Fibroblast of lung (primary cell): ENCODE results near the gene TRAPPC14. TPM values are rescaled to one million over a fixed set of nuclear protein-coding genes. Genes with fewer than 3 reads are reported as not detected.

Experiments
- DNase-seq, 2 donors: peaks; one replicate each; pipeline versions ENCODE4 v3.0.0 to v3.0.0-alpha.2; 2010; ENCODE audit warnings: low read depth in 2 of 2
- H2AFZ ChIP-seq: 2 replicates; pipeline ENCODE4 v1.5.1; 2012; ENCODE audit warnings: low read length, control low read depth, inconsistent platforms
- H3K27ac ChIP-seq: 2 replicates; pipeline ENCODE4 v1.5.1; 2011; ENCODE audit warnings: low read length, control low read depth; ENCODE audit not compliant: insufficient read depth
- H3K27me3 ChIP-seq: 2 replicates; pipeline ENCODE4 v1.5.1; 2011; ENCODE audit warnings: mild to moderate bottlenecking, low read length; ENCODE audit not compliant: control insufficient read depth, insufficient read depth
- H3K36me3 ChIP-seq: 2 replicates; pipeline ENCODE4 v1.5.1; 2011; ENCODE audit warnings: low read length; ENCODE audit not compliant: control insufficient read depth, insufficient read depth
- H3K4me1 ChIP-seq: 2 replicates; pipeline ENCODE4 v1.5.1; 2011; ENCODE audit warnings: low read length; ENCODE audit not compliant: control insufficient read depth, insufficient read depth; ENCODE audit errors: extremely low read depth
- H3K4me2 ChIP-seq: 2 replicates; pipeline ENCODE4 v1.5.1; 2011; ENCODE audit warnings: low read length, control low read depth; ENCODE audit not compliant: insufficient read depth; ENCODE audit errors: extremely low read depth
- H3K4me3 ChIP-seq, 4 experiments: fragments of 200-600 bp in 1 of 4; sonication (generic) in 1 of 4; replicated peaks in 1 of 4; 2 replicates each; pipeline ENCODE4 v1.5.1; 2011 to 2016; ENCODE audit warnings: low read length in 4 of 4, low read depth in 3 of 4, mild to moderate bottlenecking in 3 of 4, control low read depth in 2 of 4, inconsistent platforms in 1 of 4, mixed read lengths in 1 of 4; ENCODE audit not compliant: insufficient read depth in 1 of 4; ENCODE audit errors: control extremely low read depth in 1 of 4
- H3K79me2 ChIP-seq: 2 replicates; pipeline ENCODE4 v1.5.1; 2012; ENCODE audit warnings: mild to moderate bottlenecking, low read length, inconsistent platforms; ENCODE audit not compliant: control insufficient read depth, insufficient read depth
- H3K9ac ChIP-seq: 2 replicates; pipeline ENCODE4 v1.5.1; 2011; ENCODE audit warnings: mild to moderate bottlenecking, low read length, control low read depth; ENCODE audit not compliant: insufficient read depth
- H3K9me3 ChIP-seq: 2 replicates; pipeline ENCODE4 v1.5.1; 2012; ENCODE audit warnings: low read depth, low read length; ENCODE audit not compliant: control insufficient read depth, insufficient read depth
- H4K20me1 ChIP-seq: 2 replicates; pipeline ENCODE4 v1.5.1; 2011; ENCODE audit warnings: low read length; ENCODE audit not compliant: control insufficient read depth, insufficient read depth; ENCODE audit errors: extremely low read depth
- CTCF ChIP-seq, 2 donors: IDR thresholded peaks in 1 of 2; conservative IDR thresholded peaks in 1 of 2; 1 replicate in 1 of 2; 2 replicates in 1 of 2; pipeline ENCODE4 v1.5.1; 2011 to 2012; ENCODE audit warnings: low read length in 2 of 2, control low read depth in 1 of 2, inconsistent platforms in 1 of 2, low read depth in 1 of 2, mild to moderate bottlenecking in 1 of 2
- EZH2 ChIP-seq: IDR thresholded peaks from 2 replicates; pipeline ENCODE4 v1.5.1; 2012; ENCODE audit warnings: low read length, control low read depth, mild to moderate bottlenecking; ENCODE audit errors: missing control alignments
- polyA plus RNA-seq, 2 donors: library from polyadenylated mRNA; depleted of rRNA in 1 of 2; stranded (reverse) in 1 of 2; unstranded in 1 of 2; fragments of >200 nt; gene quantifications; 2 replicates each; pipeline ENCODE4 v1.2.1, GENCODE V29; 2011 to 2012; ENCODE audit warnings: missing spikeins in 1 of 2
- total RNA-seq: library from RNA; depleted of rRNA; stranded (reverse); fragments of >200 nt; gene quantifications from 2 replicates; pipeline ENCODE4 v1.2.1, GENCODE V29; 2014

TRAPPC14 gene
- total and polyA plus RNA-seq, 2 donors (not counting 1 experiment from before 2014, with no cell fraction given) = 1.9 to 5.9 TPM

- Histone ChIP-seq H3K27me3 (no peaks in the 10 kb centered on the region), H3K4me1 (no peaks in the 10 kb centered on the region), H4K20me1 (no peaks in the 10 kb centered on the region), H2AFZ (no peak overlapping the region), H3K79me2 (no peaks in the 10 kb centered on the region), H3K27ac (no peak overlapping the region), H3K9ac (no peak overlapping the region), H3K36me3 (no peaks in the 10 kb centered on the region), H3K9me3 (no peaks in the 10 kb centered on the region), H3K4me3 (no peak overlapping the region), H3K4me2 (no peak overlapping the region)
- TF ChIP-seq CTCF (conservative IDR thresholded peaks at IDR 0.05 in 1 of 2, IDR thresholded peaks at IDR 0.05 in 1 of 2; ENCODE audit: low read depth in 1 of 2, low read length in 2 of 2) (no peak), EZH2 (no peak)
- DNase-seq = no peak
Measured at GRCh38 chr7:100175296-100175935, 16.9 kb upstream of the TRAPPC14 start.

DNA sequence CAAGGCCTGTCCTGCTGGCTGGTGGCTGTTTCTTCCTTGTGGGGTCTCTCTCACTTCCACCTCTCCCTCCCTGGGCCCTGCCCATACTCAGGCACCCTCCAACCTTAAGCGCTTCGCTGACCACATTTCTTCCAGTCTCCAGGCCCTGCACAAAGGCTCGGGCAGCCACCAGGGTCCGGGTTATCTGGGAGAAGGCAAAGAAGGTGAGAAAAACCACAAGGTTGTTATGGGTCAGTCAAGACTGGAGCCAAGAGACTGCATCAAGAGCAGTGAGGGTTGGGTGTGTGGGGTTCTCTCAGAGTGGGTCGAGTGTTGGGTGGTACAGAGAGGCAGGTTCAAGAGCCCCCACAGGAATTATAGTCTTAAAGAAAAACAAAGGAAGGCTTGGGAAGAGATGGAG, 16.1 kb upstream of the TRAPPC14 start:
- no peaks in the 10 kb centered on the region for H3K4me1 ChIP-seq
- H3K4me3 ChIP-seq = no peak overlapping the region
- no peak for DNase-seq
- no peak overlapping the region for H3K9ac ChIP-seq
- no peaks in the 10 kb centered on the region for H3K36me3 ChIP-seq
- H3K79me2 ChIP-seq = no peaks in the 10 kb centered on the region
- no peak overlapping the region for H3K27ac ChIP-seq
- no peak overlapping the region for H3K4me2 ChIP-seq
- no peaks in the 10 kb centered on the region for H3K9me3 ChIP-seq
- H2AFZ ChIP-seq = no peak overlapping the region
- TF ChIP-seq CTCF (conservative IDR thresholded peaks at IDR 0.05 in 1 of 2, IDR thresholded peaks at IDR 0.05 in 1 of 2; ENCODE audit: low read depth in 1 of 2, low read length in 2 of 2) (no peak), EZH2 (no peak)
- no peaks in the 10 kb centered on the region for H3K27me3 ChIP-seq
- no peaks in the 10 kb centered on the region for H4K20me1 ChIP-seq

GRCh38 chr7:100173806-100174495, 15.4 kb upstream of the TRAPPC14 start:
- Histone ChIP-seq H3K9ac (no peak overlapping the region), H3K4me1 (no peaks in the 10 kb centered on the region), H3K9me3 (no peaks in the 10 kb centered on the region), H3K79me2 (no peaks in the 10 kb centered on the region), H2AFZ (no peak overlapping the region), H3K27me3 (no peaks in the 10 kb centered on the region), H3K4me2 (no peak overlapping the region), H3K36me3 (no peaks in the 10 kb centered on the region), H3K27ac (no peak overlapping the region), H4K20me1 (no peaks in the 10 kb centered on the region), H3K4me3 (no peak overlapping the region)
- no peak for TF ChIP-seq CTCF (conservative IDR thresholded peaks at IDR 0.05 in 1 of 2, IDR thresholded peaks at IDR 0.05 in 1 of 2; ENCODE audit: low read depth in 1 of 2, low read length in 2 of 2)
- no peak for TF ChIP-seq EZH2
- no peak for DNase-seq
